Endothelial cell (in vitro differentiated cells): ENCODE data around the gene MED16. TPM values are rescaled to one million over a fixed set of nuclear protein-coding genes. Genes with fewer than 3 reads are reported as not detected.
"Not testable (repeated sequence)": the region's sequence is repeated elsewhere in the genome, so short reads cannot be mapped to it uniquely, and the experiment has no call there.

Source experiments
- DNase-seq: peaks from one replicate; pipeline ENCODE4 v3.0.0; 2021; ENCODE audit warnings: low spot score
- H3K27ac Mint-ChIP-seq: one replicate; pipeline ENCODE4 v1.8.0; 2021; ENCODE audit warnings: mixed read lengths, inconsistent platforms; ENCODE audit not compliant: unreplicated experiment
- H3K27me3 Mint-ChIP-seq: one replicate; pipeline ENCODE4 v1.8.0; 2021; ENCODE audit warnings: mild to moderate bottlenecking, moderate library complexity, mixed read lengths, inconsistent platforms; ENCODE audit not compliant: unreplicated experiment
- H3K36me3 Mint-ChIP-seq: one replicate; pipeline ENCODE4 v1.8.0; 2021; ENCODE audit warnings: mild to moderate bottlenecking, low read depth, mixed read lengths, inconsistent platforms; ENCODE audit not compliant: unreplicated experiment
- H3K4me1 Mint-ChIP-seq: one replicate; pipeline ENCODE4 v1.8.0; 2021; ENCODE audit warnings: mild to moderate bottlenecking, mixed read lengths, inconsistent platforms; ENCODE audit not compliant: unreplicated experiment
- H3K4me3 Mint-ChIP-seq: one replicate; pipeline ENCODE4 v1.8.0; 2021; ENCODE audit warnings: mild to moderate bottlenecking, mixed read lengths, inconsistent platforms; ENCODE audit not compliant: unreplicated experiment
- H3K9me3 Mint-ChIP-seq: one replicate; pipeline ENCODE4 v1.8.0; 2021; ENCODE audit warnings: mixed read lengths, inconsistent platforms; ENCODE audit not compliant: unreplicated experiment
- total RNA-seq: library from RNA; stranded (reverse); fragmentation: NEBNext Ultra II Directional; extraction: Animal tissue kit (Norgen Biotek cat#: 25700); gene quantifications from one replicate; pipeline ENCODE4 v1.2.1, GENCODE V29; 2021; ENCODE audit not compliant: unreplicated experiment
- TF ChIP-seq, protein P1 (sequence below): fragments of 200-600 bp; sonication (generic); IDR thresholded peaks from one replicate; pipeline ENCODE4 v1.5.0; 2021; ENCODE audit warnings: antibody characterized with exemption; ENCODE audit not compliant: unreplicated experiment

The MED16 gene
- total RNA-seq, 1 donor from 2014 or later, result 66.5 TPM

- Mint-ChIP-seq H3K9me3 (no peaks in the 10 kb centered on the region), H3K4me1 (peaks cover 6% of the 10 kb centered on the region), H3K4me3 (no peak overlapping the region), H3K27ac (no peak overlapping the region), H3K36me3 (peaks cover 3% of the 10 kb centered on the region), H3K27me3 (peaks cover 5% of the 10 kb centered on the region)
- TF ChIP-seq, protein P1, sequence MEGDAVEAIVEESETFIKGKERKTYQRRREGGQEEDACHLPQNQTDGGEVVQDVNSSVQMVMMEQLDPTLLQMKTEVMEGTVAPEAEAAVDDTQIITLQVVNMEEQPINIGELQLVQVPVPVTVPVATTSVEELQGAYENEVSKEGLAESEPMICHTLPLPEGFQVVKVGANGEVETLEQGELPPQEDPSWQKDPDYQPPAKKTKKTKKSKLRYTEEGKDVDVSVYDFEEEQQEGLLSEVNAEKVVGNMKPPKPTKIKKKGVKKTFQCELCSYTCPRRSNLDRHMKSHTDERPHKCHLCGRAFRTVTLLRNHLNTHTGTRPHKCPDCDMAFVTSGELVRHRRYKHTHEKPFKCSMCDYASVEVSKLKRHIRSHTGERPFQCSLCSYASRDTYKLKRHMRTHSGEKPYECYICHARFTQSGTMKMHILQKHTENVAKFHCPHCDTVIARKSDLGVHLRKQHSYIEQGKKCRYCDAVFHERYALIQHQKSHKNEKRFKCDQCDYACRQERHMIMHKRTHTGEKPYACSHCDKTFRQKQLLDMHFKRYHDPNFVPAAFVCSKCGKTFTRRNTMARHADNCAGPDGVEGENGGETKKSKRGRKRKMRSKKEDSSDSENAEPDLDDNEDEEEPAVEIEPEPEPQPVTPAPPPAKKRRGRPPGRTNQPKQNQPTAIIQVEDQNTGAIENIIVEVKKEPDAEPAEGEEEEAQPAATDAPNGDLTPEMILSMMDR, result no peak
- no peak for DNase-seq
These were observed 3.4 kb upstream of the MED16 start for GRCh38 chr19:896434-896833.

- peak; percentile 26 for DNase-seq
- no peaks in the 10 kb centered on the region for H3K9me3 Mint-ChIP-seq
- peaks cover 6% of the 10 kb centered on the region for H3K4me1 Mint-ChIP-seq
- peak overlapping the region; percentile 93 for H3K4me3 Mint-ChIP-seq
- TF ChIP-seq, protein P1, result no peak
- peak overlapping the region; percentile 67 for H3K27ac Mint-ChIP-seq
- H3K27me3 Mint-ChIP-seq, result peaks cover 6% of the 10 kb centered on the region
- H3K36me3 Mint-ChIP-seq, result peaks cover 3% of the 10 kb centered on the region
These were observed 619 bp downstream of the MED16 start for GRCh38 chr19:892243-892893.

DNA sequence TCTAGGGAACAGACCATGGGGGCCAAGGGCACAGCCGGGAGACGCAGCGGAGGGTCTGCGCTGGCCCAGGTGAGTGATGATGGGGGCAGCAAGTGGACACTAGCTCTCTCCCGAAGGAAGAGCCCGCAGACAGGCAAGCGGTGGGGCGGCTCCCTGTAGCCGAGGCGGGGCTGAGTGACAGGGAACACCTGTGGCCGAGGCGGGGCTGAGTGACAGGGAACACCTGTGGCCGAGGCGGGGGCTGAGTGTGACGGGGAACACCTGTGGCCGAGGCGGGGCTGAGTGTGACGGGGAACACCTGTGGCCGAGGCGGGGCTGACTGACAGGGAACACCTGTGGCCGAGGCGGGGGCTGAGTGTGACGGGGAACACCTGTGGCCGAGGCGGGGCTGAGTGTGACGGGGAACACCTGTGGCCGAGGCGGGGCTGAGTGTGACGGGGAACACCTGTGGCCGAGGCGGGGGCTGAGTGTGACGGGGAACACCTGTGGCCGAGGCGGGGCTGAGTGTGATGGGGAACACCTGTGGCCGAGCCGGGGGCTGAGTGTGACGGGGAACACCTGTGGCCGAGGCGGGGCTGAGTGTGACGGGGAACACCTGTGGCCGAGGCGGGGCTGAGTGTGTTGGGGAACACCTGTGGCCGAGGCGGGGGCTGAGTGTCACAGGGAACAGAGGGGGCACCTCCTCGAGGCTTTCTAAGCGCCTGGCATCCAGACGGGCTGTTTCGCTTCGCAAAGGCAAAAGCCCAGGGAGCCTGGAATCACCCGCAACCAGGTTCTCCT, 1.4 kb downstream of the MED16 start:
- H3K9me3 Mint-ChIP-seq, DNase-seq, H3K36me3 Mint-ChIP-seq, H3K27ac Mint-ChIP-seq, H3K27me3 Mint-ChIP-seq, H3K4me1 Mint-ChIP-seq: not testable (repeated sequence)
- H3K4me3 Mint-ChIP-seq, result peak overlapping the region; percentile 77

DNA sequence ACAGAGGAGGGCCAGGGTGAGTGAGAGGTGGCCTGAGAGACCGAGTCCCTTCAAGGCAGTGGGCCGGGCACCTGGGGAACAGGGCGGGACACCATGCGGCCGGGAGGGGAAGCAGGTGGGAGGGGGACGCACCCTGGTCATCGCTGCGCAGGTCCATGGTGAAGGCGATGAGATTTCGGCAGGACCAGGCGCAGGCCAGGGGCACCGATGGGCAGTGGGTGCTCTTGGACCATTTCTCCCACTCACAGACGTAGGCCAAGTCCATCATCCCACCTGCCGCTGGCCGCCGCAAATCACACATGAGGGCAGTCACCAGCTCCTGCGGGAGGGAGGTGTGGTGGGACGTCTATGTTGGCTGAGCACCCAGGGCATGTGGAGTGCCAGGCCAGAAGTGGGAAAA, 2.2 kb downstream of the MED16 start:
- Mint-ChIP-seq H3K27ac (peak overlapping the region; percentile 30), H3K4me1 (peaks cover 6% of the 10 kb centered on the region), H3K4me3 (peak overlapping the region; percentile 77), H3K9me3 (no peaks in the 10 kb centered on the region), H3K36me3 (peaks cover 7% of the 10 kb centered on the region), H3K27me3 (peaks cover 6% of the 10 kb centered on the region)
- TF ChIP-seq, protein P1, result no peak
- DNase-seq, result no peak

DNA sequence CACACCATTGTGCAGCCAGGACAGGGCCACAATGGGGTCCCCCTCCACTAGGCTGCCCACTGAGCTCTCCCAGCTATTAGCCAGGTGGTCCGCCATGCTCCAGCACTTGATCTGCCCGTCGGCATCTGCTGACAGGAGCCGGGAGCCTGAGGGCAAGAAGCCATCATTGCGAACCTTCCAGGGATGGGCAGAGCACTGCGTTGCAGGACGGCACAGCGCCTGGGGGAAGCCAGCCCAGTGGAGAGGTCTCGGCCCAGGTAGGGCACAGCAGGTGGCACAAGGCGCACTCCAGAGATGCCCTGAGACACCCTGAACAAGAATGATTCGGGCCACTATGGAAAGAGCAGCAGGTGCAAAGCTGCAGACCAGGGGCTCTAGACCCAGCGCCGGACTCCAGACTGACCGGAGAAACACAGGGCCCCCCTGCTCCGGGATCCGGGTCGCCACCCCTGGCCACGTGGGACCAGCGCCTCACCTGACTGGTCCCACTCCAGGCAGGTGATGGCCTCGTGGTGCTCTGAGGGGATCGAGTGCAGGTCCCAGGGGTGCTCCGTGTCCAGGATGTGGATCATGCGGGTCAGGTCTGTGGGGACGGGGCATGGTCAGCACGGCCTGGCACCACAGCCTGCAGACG, 3.2 kb downstream of the MED16 start:
- Mint-ChIP-seq H3K27ac (no peak overlapping the region), H3K4me1 (peaks cover 6% of the 10 kb centered on the region), H3K4me3 (no peak overlapping the region), H3K27me3 (peaks cover 6% of the 10 kb centered on the region), H3K36me3 (peaks cover 7% of the 10 kb centered on the region), H3K9me3 (no peaks in the 10 kb centered on the region)
- no peak for DNase-seq
- TF ChIP-seq, protein P1, result no peak
